Activated CD4-positive, alpha-beta T cell treated with anti-CD3 and anti-CD28 coated beads, Interleukin-2, amount 10 ng/mL, durations not matched to agents 24 days and 14 days (primary cell): ENCODE results near the gene EMX1. TPM values are rescaled to one million over a fixed set of nuclear protein-coding genes. Genes with fewer than 3 reads are reported as not detected.

ENCODE experiments used
- DNase-seq: peaks from one replicate; pipeline ENCODE4 v3.0.0; 2022
- H3K27ac Mint-ChIP-seq: one replicate; pipeline ENCODE4 v1.8.0; 2022; ENCODE audit warnings: mild to moderate bottlenecking, mixed read lengths
- H3K27me3 Mint-ChIP-seq: one replicate; pipeline ENCODE4 v1.8.0; 2022; ENCODE audit warnings: mixed read lengths
- H3K36me3 Mint-ChIP-seq: one replicate; pipeline ENCODE4 v1.8.0; 2022; ENCODE audit warnings: low read depth, mild to moderate bottlenecking, mixed read lengths
- H3K4me1 Mint-ChIP-seq: one replicate; pipeline ENCODE4 v1.8.0; 2021; ENCODE audit warnings: mixed read lengths
- H3K4me3 Mint-ChIP-seq: one replicate; pipeline ENCODE4 v1.8.0; 2022; ENCODE audit warnings: mild to moderate bottlenecking, moderate library complexity, mixed read lengths
- H3K9me3 Mint-ChIP-seq: one replicate; pipeline ENCODE4 v1.8.0; 2021; ENCODE audit warnings: mixed read lengths
- intact Hi-C: fragments of 100-400 bp; cut with micrococcal nuclease; formaldehyde crosslinking; loops from one replicate; pipeline ENCODE4 v1.15.1; 2023
- total RNA-seq: library from RNA; stranded (reverse); gene quantifications from 2 replicates; pipeline ENCODE4 v1.2.3, GENCODE V29; 2022

Gene EMX1
- total RNA-seq, 1 donor from 2014 or later: not detected

GRCh38 chr2:72935611-72935957, 18.3 kb downstream of the EMX1 start:
- no peak overlapping the region for H3K4me3 Mint-ChIP-seq
- no peaks in the 10 kb centered on the region for H3K9me3 Mint-ChIP-seq
- intact Hi-C loops: no loop called here
- no peak for DNase-seq
- H3K4me1 Mint-ChIP-seq: peaks cover 10% of the 10 kb centered on the region
- H3K27ac Mint-ChIP-seq: no peak overlapping the region
- peaks cover 2% of the 10 kb centered on the region for H3K27me3 Mint-ChIP-seq
- H3K36me3 Mint-ChIP-seq: no peaks in the 10 kb centered on the region

GRCh38 chr2:72936660-72937355, 19.5 kb downstream of the EMX1 start:
- DNase-seq: no peak
- Mint-ChIP-seq H3K9me3 (no peaks in the 10 kb centered on the region), H3K27me3 (peaks cover 2% of the 10 kb centered on the region), H3K4me3 (no peak overlapping the region), H3K4me1 (peaks cover 10% of the 10 kb centered on the region), H3K27ac (no peak overlapping the region), H3K36me3 (no peaks in the 10 kb centered on the region)
- intact Hi-C loops: no loop called here

GRCh38 chr2:72937356-72937669, 20.0 kb downstream of the EMX1 start:
- no peak for DNase-seq
- no peaks in the 10 kb centered on the region for H3K9me3 Mint-ChIP-seq
- H3K27ac Mint-ChIP-seq: no peak overlapping the region
- intact Hi-C loops: no loop called here
- H3K4me1 Mint-ChIP-seq: peaks cover 6% of the 10 kb centered on the region
- H3K27me3 Mint-ChIP-seq: peaks cover 2% of the 10 kb centered on the region
- no peak overlapping the region for H3K4me3 Mint-ChIP-seq
- no peaks in the 10 kb centered on the region for H3K36me3 Mint-ChIP-seq

- H3K9me3 Mint-ChIP-seq: no peaks in the 10 kb centered on the region
- intact Hi-C loops: no loop called here
- H3K27ac Mint-ChIP-seq: no peak overlapping the region
- H3K4me3 Mint-ChIP-seq: no peak overlapping the region
- DNase-seq: no peak
- H3K4me1 Mint-ChIP-seq: peaks cover 5% of the 10 kb centered on the region
- no peaks in the 10 kb centered on the region for H3K36me3 Mint-ChIP-seq
- peaks cover 2% of the 10 kb centered on the region for H3K27me3 Mint-ChIP-seq
These were observed 21.1 kb downstream of the EMX1 start for GRCh38 chr2:72938455-72938854.

GRCh38 chr2:72940361-72940760, 23.0 kb downstream of the EMX1 start:
- H3K27ac Mint-ChIP-seq: no peak overlapping the region
- H3K9me3 Mint-ChIP-seq: no peaks in the 10 kb centered on the region
- intact Hi-C loops: no loop called here
- no peaks in the 10 kb centered on the region for H3K27me3 Mint-ChIP-seq
- no peaks in the 10 kb centered on the region for H3K36me3 Mint-ChIP-seq
- DNase-seq: no peak
- H3K4me3 Mint-ChIP-seq: no peak overlapping the region
- no peaks in the 10 kb centered on the region for H3K4me1 Mint-ChIP-seq

- Mint-ChIP-seq H3K36me3 (no peaks in the 10 kb centered on the region), H3K27me3 (no peaks in the 10 kb centered on the region), H3K4me1 (no peaks in the 10 kb centered on the region), H3K9me3 (no peaks in the 10 kb centered on the region), H3K4me3 (no peak overlapping the region), H3K27ac (no peak overlapping the region)
- DNase-seq: no peak
- intact Hi-C loops: no loop called here
These were observed 23.5 kb downstream of the EMX1 start for GRCh38 chr2:72940786-72941185.

- intact Hi-C loops: no loop called here
- Mint-ChIP-seq H3K4me3 (no peak overlapping the region), H3K27ac (no peak overlapping the region), H3K4me1 (no peaks in the 10 kb centered on the region), H3K36me3 (no peaks in the 10 kb centered on the region), H3K27me3 (no peaks in the 10 kb centered on the region), H3K9me3 (no peaks in the 10 kb centered on the region)
- no peak for DNase-seq
These were observed 25.0 kb downstream of the EMX1 start for GRCh38 chr2:72942293-72942692.

GRCh38 chr2:72942881-72943418, 25.6 kb downstream of the EMX1 start:
- Mint-ChIP-seq H3K27ac (no peak overlapping the region), H3K27me3 (no peaks in the 10 kb centered on the region), H3K36me3 (no peaks in the 10 kb centered on the region), H3K4me1 (no peaks in the 10 kb centered on the region), H3K4me3 (no peak overlapping the region), H3K9me3 (no peaks in the 10 kb centered on the region)
- intact Hi-C loops: no loop called here
- DNase-seq: no peak

GRCh38 chr2:72943540-72944395, 26.4 kb downstream of the EMX1 start:
- H3K4me3 Mint-ChIP-seq: no peak overlapping the region
- intact Hi-C loops: no loop called here
- no peaks in the 10 kb centered on the region for H3K27me3 Mint-ChIP-seq
- H3K4me1 Mint-ChIP-seq: no peaks in the 10 kb centered on the region
- no peak overlapping the region for H3K27ac Mint-ChIP-seq
- no peaks in the 10 kb centered on the region for H3K36me3 Mint-ChIP-seq
- H3K9me3 Mint-ChIP-seq: no peaks in the 10 kb centered on the region
- DNase-seq: no peak

GRCh38 chr2:72944804-72945449, 27.6 kb downstream of the EMX1 start:
- Mint-ChIP-seq H3K27me3 (no peaks in the 10 kb centered on the region), H3K4me3 (no peak overlapping the region), H3K4me1 (no peaks in the 10 kb centered on the region), H3K36me3 (no peaks in the 10 kb centered on the region), H3K9me3 (no peaks in the 10 kb centered on the region), H3K27ac (no peak overlapping the region)
- intact Hi-C loops: no loop called here
- DNase-seq: no peak

- Mint-ChIP-seq H3K9me3 (no peaks in the 10 kb centered on the region), H3K4me1 (no peaks in the 10 kb centered on the region), H3K27ac (no peak overlapping the region), H3K27me3 (no peaks in the 10 kb centered on the region), H3K4me3 (no peak overlapping the region), H3K36me3 (no peaks in the 10 kb centered on the region)
- intact Hi-C loops: no loop called here
- DNase-seq: no peak
These were observed 28.2 kb downstream of the EMX1 start for GRCh38 chr2:72945450-72946019.

- Mint-ChIP-seq H3K4me3 (no peak overlapping the region), H3K36me3 (no peaks in the 10 kb centered on the region), H3K27me3 (no peaks in the 10 kb centered on the region), H3K9me3 (no peaks in the 10 kb centered on the region), H3K4me1 (no peaks in the 10 kb centered on the region), H3K27ac (no peak overlapping the region)
- DNase-seq: no peak
- intact Hi-C loops: no loop called here
These were observed 29.1 kb downstream of the EMX1 start for GRCh38 chr2:72946466-72946865.

GRCh38 chr2:72947952-72948830, 30.9 kb downstream of the EMX1 start:
- no peaks in the 10 kb centered on the region for H3K36me3 Mint-ChIP-seq
- H3K4me3 Mint-ChIP-seq: no peak overlapping the region
- no peaks in the 10 kb centered on the region for H3K27me3 Mint-ChIP-seq
- DNase-seq: no peak
- H3K27ac Mint-ChIP-seq: no peak overlapping the region
- H3K4me1 Mint-ChIP-seq: peaks cover 3% of the 10 kb centered on the region
- intact Hi-C loops: no loop called here
- H3K9me3 Mint-ChIP-seq: no peaks in the 10 kb centered on the region
